Measurements from ENCODE around the gene POLR3E. TPM values are rescaled to one million over a fixed set of nuclear protein-coding genes. Genes with fewer than 3 reads are reported as not detected.
"Not testable (repeated sequence)": the region's sequence is repeated elsewhere in the genome, so short reads cannot be mapped to it uniquely, and the experiment has no call there.

The POLR3E gene
- total RNA-seq, 1 donor from 2014 or later: 69.6 TPM

GRCh38 chr16:22366889-22367288 is 69.7 kb downstream of the POLR3E start:
- DNase-seq (ENCODE audit: low spot score, unreplicated experiment): no peak
- Mint-ChIP-seq H3K4me1 (ENCODE audit: low read depth) (peaks cover 28% of the 10 kb centered on the region), H3K9me3 (ENCODE audit: low read depth) (no peaks in the 10 kb centered on the region), H3K4me3 (ENCODE audit: low read depth) (no peak overlapping the region), H3K36me3 (ENCODE audit: insufficient read depth) (peaks cover 19% of the 10 kb centered on the region), H3K27ac (peak overlapping the region; percentile 67), H3K27me3 (no peaks in the 10 kb centered on the region)
- TF ChIP-seq CTCF (IDR thresholded peaks at IDR 0.05; ENCODE audit: unreplicated experiment): no peak

GRCh38 chr16:22368200-22368826 is 71.1 kb downstream of the POLR3E start:
- H3K4me3 Mint-ChIP-seq (ENCODE audit: low read depth); H3K27me3 Mint-ChIP-seq; H3K9me3 Mint-ChIP-seq (ENCODE audit: low read depth); DNase-seq (ENCODE audit: low spot score, unreplicated experiment): not testable (repeated sequence)
- Mint-ChIP-seq H3K36me3 (ENCODE audit: insufficient read depth) (peaks cover 12% of the 10 kb centered on the region), H3K27ac (peak overlapping the region; percentile 93), H3K4me1 (ENCODE audit: low read depth) (peaks cover 33% of the 10 kb centered on the region)

- DNase-seq (ENCODE audit: low spot score, unreplicated experiment): no peak
- no peak overlapping the region for H3K4me3 Mint-ChIP-seq (ENCODE audit: low read depth)
- H3K27me3 Mint-ChIP-seq: no peaks in the 10 kb centered on the region
- peak overlapping the region; percentile 62 for H3K27ac Mint-ChIP-seq
- no peaks in the 10 kb centered on the region for H3K9me3 Mint-ChIP-seq (ENCODE audit: low read depth)
- no peak for TF ChIP-seq CTCF (IDR thresholded peaks at IDR 0.05; ENCODE audit: unreplicated experiment)
- H3K4me1 Mint-ChIP-seq (ENCODE audit: low read depth): peaks cover 36% of the 10 kb centered on the region
- peaks cover 8% of the 10 kb centered on the region for H3K36me3 Mint-ChIP-seq (ENCODE audit: insufficient read depth)
Observed at GRCh38 chr16:22369221-22369811, 72.1 kb downstream of the POLR3E start.

DNA sequence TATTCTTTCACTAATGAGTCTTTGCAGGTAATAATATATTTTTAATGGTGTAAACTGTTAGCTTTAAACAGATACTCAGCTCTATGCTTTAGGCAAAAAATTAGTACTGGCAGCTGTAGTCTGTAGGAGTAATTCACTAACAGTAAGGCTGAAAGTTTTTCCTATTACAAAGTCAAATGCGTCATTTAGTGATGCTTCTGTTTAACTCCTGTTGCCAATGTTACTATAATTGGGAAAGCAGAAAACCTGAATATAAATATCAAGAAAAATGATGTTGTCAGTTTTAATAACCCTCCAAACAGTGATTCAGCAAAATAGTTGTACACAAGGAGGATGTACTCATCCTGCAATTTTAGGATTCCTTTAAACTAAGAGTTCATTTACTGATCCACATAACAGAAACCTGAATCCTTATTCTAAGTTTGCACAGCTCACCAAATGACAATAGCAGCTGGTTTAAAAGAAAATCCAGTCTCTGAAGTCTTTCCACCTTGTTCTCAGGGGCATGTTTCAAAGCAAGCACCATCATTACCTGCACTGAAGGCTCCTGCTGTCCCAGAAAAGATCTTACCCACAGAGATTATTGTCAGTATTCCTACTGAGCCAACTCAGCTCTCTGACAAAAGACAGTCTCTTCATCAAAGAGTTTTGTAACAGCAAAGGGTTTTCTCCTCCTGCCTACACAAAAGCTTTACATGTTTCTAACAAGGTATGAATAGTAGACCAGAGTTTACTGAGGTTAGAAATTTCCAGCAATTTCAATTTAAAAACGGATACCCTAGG is 73.0 kb downstream of the POLR3E start:
- Mint-ChIP-seq H3K4me3 (ENCODE audit: low read depth) (no peak overlapping the region), H3K27ac (no peak overlapping the region), H3K36me3 (ENCODE audit: insufficient read depth) (peaks cover 1% of the 10 kb centered on the region), H3K4me1 (ENCODE audit: low read depth) (peaks cover 38% of the 10 kb centered on the region), H3K9me3 (ENCODE audit: low read depth) (no peaks in the 10 kb centered on the region), H3K27me3 (no peaks in the 10 kb centered on the region)
- DNase-seq (ENCODE audit: low spot score, unreplicated experiment): no peak
- TF ChIP-seq CTCF (IDR thresholded peaks at IDR 0.05; ENCODE audit: unreplicated experiment): no peak

DNA sequence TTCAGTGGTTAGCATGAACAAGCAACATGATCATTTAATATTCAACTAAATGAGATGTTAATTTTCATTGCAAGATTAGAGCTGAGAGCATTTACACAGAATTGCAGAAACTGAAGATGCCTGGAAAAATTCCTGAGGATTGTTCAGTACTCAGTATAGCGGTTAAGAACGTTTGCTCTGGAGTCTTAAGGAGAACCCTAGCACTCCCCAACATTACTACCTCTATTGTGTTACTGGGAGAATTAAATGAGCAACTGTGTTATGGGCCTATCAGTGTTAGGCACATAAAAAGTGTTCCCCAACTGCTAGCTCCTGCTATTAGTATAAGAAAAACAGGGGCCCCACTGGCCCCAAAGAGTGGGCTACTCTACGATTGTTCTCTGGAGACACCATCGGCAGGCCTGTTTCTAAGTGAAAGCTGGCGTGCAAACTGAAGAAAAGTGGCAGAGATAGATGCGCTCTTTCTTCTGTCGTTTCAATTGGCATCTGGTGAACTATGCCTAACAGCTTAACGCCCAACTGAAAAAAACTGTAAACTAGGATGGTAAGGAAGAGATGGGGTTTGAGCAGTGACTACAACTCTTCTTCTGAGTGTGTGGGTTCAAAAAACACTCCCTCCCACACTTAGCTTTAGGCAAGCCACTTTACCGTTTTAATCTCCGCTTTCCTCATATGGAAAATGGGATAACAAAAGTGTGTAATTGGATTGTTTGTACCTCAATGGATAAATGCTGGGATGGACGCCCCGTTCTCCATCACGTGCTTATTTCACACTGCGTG is 75.9 kb downstream of the POLR3E start:
- TF ChIP-seq CTCF (IDR thresholded peaks at IDR 0.05; ENCODE audit: unreplicated experiment): no peak
- DNase-seq (ENCODE audit: low spot score, unreplicated experiment): no peak
- peaks cover 9% of the 10 kb centered on the region for H3K27me3 Mint-ChIP-seq
- peaks cover 29% of the 10 kb centered on the region for H3K4me1 Mint-ChIP-seq (ENCODE audit: low read depth)
- no peaks in the 10 kb centered on the region for H3K9me3 Mint-ChIP-seq (ENCODE audit: low read depth)
- H3K4me3 Mint-ChIP-seq (ENCODE audit: low read depth): peak overlapping the region; percentile 92
- no peaks in the 10 kb centered on the region for H3K36me3 Mint-ChIP-seq (ENCODE audit: insufficient read depth)
- peak overlapping the region; percentile 49 for H3K27ac Mint-ChIP-seq

All from progenitor cell of endocrine pancreas (in vitro differentiated cells).